HCT116 (cell line): ENCODE measurements around the gene PGBD1. TPM values are rescaled to one million over a fixed set of nuclear protein-coding genes. Genes with fewer than 3 reads are reported as not detected.

Experiments
- ATAC-seq: fragments of 200-7000 bp; cut with Tn5 transposase; 2 replicates; pipeline ENCODE4 v1.9.1; 2020; ENCODE audit warnings: mild to moderate bottlenecking, moderate library complexity
- BruUV-seq: library from RNA; stranded (reverse); fragments of 400-500 nt; replicated peaks from 2 replicates; lab custom pipeline; 2021; lab: Mats Ljungman, UMichigan
- CTCF ChIA-PET: fragments of 300-600 bp; sonication (Branson Sonifier 250); formaldehyde crosslinking; loops from one replicate; lab custom pipeline; 2021; ENCODE audit warnings: antibody characterized with exemption; lab: Charles Lee
- POLR2A ChIA-PET: fragments of 300-600, 350-600 bp; sonication (Branson Sonifier 250); formaldehyde crosslinking; loops from one replicate; lab custom pipeline; 2021; ENCODE audit warnings: antibody characterized with exemption; lab: Charles Lee
- RAD21 ChIA-PET, 2 experiments: fragments of 300-600 bp; sonication (Branson Sonifier 250); formaldehyde crosslinking; loops; one replicate each; lab custom pipeline; 2023; ENCODE audit warnings: low total read pairs in 2 of 2; ENCODE audit not compliant: uncharacterized antibody in 2 of 2, unreplicated experiment in 2 of 2, low non-redundant PET in 1 of 2; lab: Charles Lee
- DNase-seq: peaks from one replicate; pipeline ENCODE4 v3.0.0-alpha.2; 2010; ENCODE audit warnings: low read depth, low spot score
- H2AFZ ChIP-seq: fragments of 200-600 bp; shearing (Covaris generic), sonication (generic); 2 replicates; pipeline ENCODE4 v1.6.1; 2017; ENCODE audit warnings: low read depth, mixed run types, mixed read lengths, antibody characterized with exemption, low read length; ENCODE audit not compliant: poor library complexity, severe bottlenecking
- H3K27ac ChIP-seq: 2 replicates; pipeline ENCODE4 v1.5.1; 2012; ENCODE audit warnings: low read depth, low read length
- H3K27me3 ChIP-seq: fragments of 200-600 bp; sonication (generic); 2 replicates; pipeline ENCODE4 v1.6.1; 2016; ENCODE audit warnings: mixed run types, low read length, mixed read lengths; ENCODE audit not compliant: insufficient read depth
- H3K36me3 ChIP-seq, 2 experiments: fragments of 200-500 bp in 1 of 2; fragments of 200-600 bp in 1 of 2; sonication (Bioruptor generic) in 1 of 2; sonication (generic) in 1 of 2; 2 replicates each; pipeline versions ENCODE4 v1.5.1 to v1.6.1; 2014 to 2016; ENCODE audit warnings: low read length in 2 of 2, inconsistent platforms in 1 of 2, mixed read lengths in 1 of 2, mixed run types in 1 of 2; ENCODE audit not compliant: insufficient read depth in 2 of 2, control insufficient read depth in 1 of 2
- H3K4me1 ChIP-seq, 2 experiments: fragments of 200-600 bp in 1 of 2; sonication (generic) in 1 of 2; 2 replicates each; pipeline versions ENCODE4 v1.5.1 to v1.6.1; 2012 to 2017; ENCODE audit warnings: low read length in 2 of 2, inconsistent platforms in 1 of 2, mild to moderate bottlenecking in 1 of 2, mixed read lengths in 1 of 2, mixed run types in 1 of 2, moderate library complexity in 1 of 2; ENCODE audit not compliant: insufficient read depth in 2 of 2, control insufficient read depth in 1 of 2
- H3K4me2 ChIP-seq: fragments of 200-600 bp; sonication (generic); 2 replicates; pipeline ENCODE4 v1.6.1; 2017; ENCODE audit warnings: mixed run types, low read length, mixed read lengths
- H3K4me3 ChIP-seq, 2 experiments: fragments of 200-600 bp in 1 of 2; sonication (generic) in 1 of 2; replicated peaks in 1 of 2; 2 replicates each; pipeline ENCODE4 v1.5.1; 2011 to 2016; ENCODE audit warnings: low read length in 2 of 2, control low read depth in 1 of 2, low read depth in 1 of 2, mild to moderate bottlenecking in 1 of 2, mixed read lengths in 1 of 2, mixed run types in 1 of 2
- H3K79me2 ChIP-seq: fragments of 200-600 bp; sonication (generic); 2 replicates; pipeline ENCODE4 v1.6.1; 2017; ENCODE audit warnings: mild to moderate bottlenecking, mixed run types, low read length, moderate library complexity, mixed read lengths; ENCODE audit not compliant: insufficient read depth
- H3K9ac ChIP-seq: fragments of 200-600 bp; sonication (generic); 2 replicates; pipeline ENCODE4 v1.6.1; 2016; ENCODE audit warnings: low read length, mixed read lengths
- H3K9me2 ChIP-seq: fragments of 200-600 bp; sonication (generic), shearing (Covaris generic); 2 replicates; pipeline ENCODE4 v1.6.1; 2017; ENCODE audit warnings: mixed run types, mild to moderate bottlenecking, moderate library complexity; ENCODE audit not compliant: insufficient read depth
- H3K9me3 ChIP-seq, 2 experiments: fragments of 200-500 bp in 1 of 2; fragments of 200-600 bp in 1 of 2; sonication (Bioruptor generic) in 1 of 2; sonication (generic) in 1 of 2; 2 replicates each; pipeline ENCODE4 v1.6.1; 2014 to 2017; ENCODE audit warnings: low read length in 2 of 2, mixed read lengths in 2 of 2, inconsistent platforms in 1 of 2, low read depth in 1 of 2, mild to moderate bottlenecking in 1 of 2, mixed run types in 1 of 2, moderate library complexity in 1 of 2; ENCODE audit not compliant: control insufficient read depth in 1 of 2, insufficient read depth in 1 of 2
- H4K20me1 ChIP-seq: fragments of 200-600 bp; sonication (generic), shearing (Covaris generic); 2 replicates; pipeline ENCODE4 v1.6.1; 2017; ENCODE audit warnings: mixed run types, mild to moderate bottlenecking, moderate library complexity; ENCODE audit not compliant: insufficient read depth
- CTCF ChIP-seq, 3 experiments: fragments of 200-600 bp in 1 of 3; sonication (generic) in 1 of 3; IDR thresholded peaks in 2 of 3; conservative IDR thresholded peaks in 1 of 3; 2 replicates each; pipeline ENCODE4 v1.5.1; 2012 to 2017; ENCODE audit warnings: low read depth in 2 of 3, low read length in 2 of 3, antibody characterized with exemption in 1 of 3, borderline replicate concordance in 1 of 3, control low read depth in 1 of 3, mild to moderate bottlenecking in 1 of 3, mixed read lengths in 1 of 3, mixed run types in 1 of 3, moderate library complexity in 1 of 3; ENCODE audit not compliant: insufficient read depth in 1 of 3
- EGR1 ChIP-seq: IDR thresholded peaks from 2 replicates; pipeline ENCODE4 v1.6.1; 2012; ENCODE audit warnings: low read depth
- ELF1 ChIP-seq: IDR thresholded peaks from 2 replicates; pipeline ENCODE4 v1.6.1; 2012; ENCODE audit warnings: low read depth, borderline replicate concordance
- EZH2phosphoT487 ChIP-seq: fragments of 200-600 bp; IDR thresholded peaks from 2 replicates; pipeline ENCODE4 v1.6.1; 2018; ENCODE audit warnings: antibody characterized with exemption, borderline replicate concordance
- MAX ChIP-seq: IDR thresholded peaks from 2 replicates; pipeline ENCODE4 v1.6.1; 2012
- RAD21 ChIP-seq: IDR thresholded peaks from 2 replicates; pipeline ENCODE4 v1.6.1; 2012; ENCODE audit warnings: low read depth, mild to moderate bottlenecking
- SRF ChIP-seq: IDR thresholded peaks from 2 replicates; pipeline ENCODE4 v1.6.1; 2012; ENCODE audit warnings: low read depth
- ZFX ChIP-seq: fragments of 450-650 bp; IDR thresholded peaks from 2 replicates; pipeline ENCODE4 v1.6.1; 2017
- ZNF274 ChIP-seq: fragments of 200-500 bp; sonication (Bioruptor generic); IDR thresholded peaks from 2 replicates; pipeline ENCODE4 v1.6.1; 2014; ENCODE audit warnings: mild to moderate bottlenecking, low read depth, low read length, inconsistent platforms
- intact Hi-C: fragments of 100-400 bp; cut with micrococcal nuclease; formaldehyde crosslinking; loops from 2 replicates; pipeline ENCODE4 v1.10.0; 2022
- total RNA-seq: library from RNA; stranded (reverse); gene quantifications from one replicate; pipeline ENCODE4 v1.2.1, GENCODE V29; 2021; ENCODE audit not compliant: unreplicated experiment
- TF ChIP-seq, protein P1 (sequence below): IDR thresholded peaks from 2 replicates; pipeline ENCODE4 v1.6.1; 2011; ENCODE audit warnings: mild to moderate bottlenecking, low read length, moderate library complexity; ENCODE audit not compliant: insufficient replicate concordance; ENCODE audit errors: extremely low read depth

The PGBD1 gene
- total RNA-seq, 1 experiment from 2014 or later = 3.6 TPM

GRCh38 chr6:28340310-28341095 is 59.1 kb downstream of the PGBD1 start:
- CTCF ChIA-PET = no interaction called here
- H3K79me2 ChIP-seq = peaks cover 5% of the 10 kb centered on the region; the same call in 1 of the 2 replicates
- H3K27ac ChIP-seq = no peak overlapping the region
- H2AFZ ChIP-seq = no peak overlapping the region
- no peak overlapping the region for H3K9ac ChIP-seq
- no peak for DNase-seq
- ATAC-seq = no peak
- no peaks in the 10 kb centered on the region for H3K36me3 ChIP-seq
- H3K4me1 ChIP-seq = peaks cover 7 to 12% of the 10 kb centered on the region in 2 experiments; a peak in 3 of 4 replicates
- TF ChIP-seq EGR1 = no peak
- no peak for TF ChIP-seq SRF
- no peak for TF ChIP-seq RAD21
- no peak for TF ChIP-seq ZNF274
- TF ChIP-seq CTCF (IDR thresholded peaks at IDR 0.05 in 2 of 3, conservative IDR thresholded peaks at IDR 0.05 in 1 of 3; ENCODE audit: borderline replicate concordance in 1 of 3, insufficient read depth in 1 of 3, low read depth in 2 of 3, low read length in 2 of 3) = no peak
- TF ChIP-seq EZH2phosphoT487 = no peak
- TF ChIP-seq, protein P1, sequence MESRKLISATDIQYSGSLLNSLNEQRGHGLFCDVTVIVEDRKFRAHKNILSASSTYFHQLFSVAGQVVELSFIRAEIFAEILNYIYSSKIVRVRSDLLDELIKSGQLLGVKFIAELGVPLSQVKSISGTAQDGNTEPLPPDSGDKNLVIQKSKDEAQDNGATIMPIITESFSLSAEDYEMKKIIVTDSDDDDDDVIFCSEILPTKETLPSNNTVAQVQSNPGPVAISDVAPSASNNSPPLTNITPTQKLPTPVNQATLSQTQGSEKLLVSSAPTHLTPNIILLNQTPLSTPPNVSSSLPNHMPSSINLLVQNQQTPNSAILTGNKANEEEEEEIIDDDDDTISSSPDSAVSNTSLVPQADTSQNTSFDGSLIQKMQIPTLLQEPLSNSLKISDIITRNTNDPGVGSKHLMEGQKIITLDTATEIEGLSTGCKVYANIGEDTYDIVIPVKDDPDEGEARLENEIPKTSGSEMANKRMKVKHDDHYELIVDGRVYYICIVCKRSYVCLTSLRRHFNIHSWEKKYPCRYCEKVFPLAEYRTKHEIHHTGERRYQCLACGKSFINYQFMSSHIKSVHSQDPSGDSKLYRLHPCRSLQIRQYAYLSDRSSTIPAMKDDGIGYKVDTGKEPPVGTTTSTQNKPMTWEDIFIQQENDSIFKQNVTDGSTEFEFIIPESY = no peak
- no peak for TF ChIP-seq ELF1
- TF ChIP-seq ZFX = no peak
- no peak for TF ChIP-seq MAX
- H3K4me2 ChIP-seq = no peak overlapping the region
- H3K9me2 ChIP-seq = no peaks in the 10 kb centered on the region
- no peaks in the 10 kb centered on the region for H3K27me3 ChIP-seq
- no peak overlapping the region for H3K4me3 ChIP-seq
- RAD21 ChIA-PET = no interaction called here
- intact Hi-C loops = no loop called here
- BruUV-seq = no TSS peak
- POLR2A ChIA-PET = no interaction called here
- H4K20me1 ChIP-seq = no peaks in the 10 kb centered on the region
- 0 out of 4 replicates have a peak, but pooled peaks cover 4 to 6% of the 10 kb centered on the region in 2 experiments for H3K9me3 ChIP-seq
